ENCODE results near the gene SH3TC1.

DNA sequence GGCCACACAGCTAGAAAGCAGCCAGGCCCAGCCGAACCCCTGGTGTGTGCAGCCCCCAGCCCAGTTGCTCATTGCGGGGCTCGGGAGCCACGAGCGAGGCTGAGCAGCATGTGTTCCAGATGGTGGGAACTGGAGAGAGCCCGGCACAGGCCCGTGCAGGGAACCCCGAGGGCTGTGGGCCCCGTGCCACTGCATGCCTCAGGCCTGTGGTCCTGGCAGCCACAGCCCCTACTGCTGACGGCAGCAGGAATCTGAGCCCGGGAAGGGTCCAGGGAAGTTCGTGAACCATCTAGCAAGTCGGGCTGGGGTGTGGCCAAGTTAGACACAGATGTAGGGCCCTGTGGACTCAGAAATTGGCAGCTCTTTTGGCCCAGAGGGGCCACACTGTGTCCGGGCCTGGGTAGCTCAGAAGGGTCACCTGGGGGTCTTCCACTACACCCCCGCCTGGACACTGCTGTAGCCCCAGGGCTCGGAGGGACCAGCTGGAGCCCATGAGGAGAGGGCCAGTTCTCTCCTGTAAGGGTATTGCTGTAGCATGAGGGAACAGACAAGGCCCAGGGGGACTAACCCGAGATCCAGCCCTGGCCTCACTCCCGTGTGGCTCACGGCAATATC lies 82.5 kb downstream of the SH3TC1 start:
- TF ChIP-seq POLR2AphosphoS5 (IDR thresholded peaks at IDR 0.05; ENCODE audit: insufficient read depth in 1 of 2, low read depth in 1 of 2) (peak; percentile 20 to 86), POLR2A (IDR thresholded peaks at IDR 0.05) (no peak)
- TF ChIP-seq, protein P1, sequence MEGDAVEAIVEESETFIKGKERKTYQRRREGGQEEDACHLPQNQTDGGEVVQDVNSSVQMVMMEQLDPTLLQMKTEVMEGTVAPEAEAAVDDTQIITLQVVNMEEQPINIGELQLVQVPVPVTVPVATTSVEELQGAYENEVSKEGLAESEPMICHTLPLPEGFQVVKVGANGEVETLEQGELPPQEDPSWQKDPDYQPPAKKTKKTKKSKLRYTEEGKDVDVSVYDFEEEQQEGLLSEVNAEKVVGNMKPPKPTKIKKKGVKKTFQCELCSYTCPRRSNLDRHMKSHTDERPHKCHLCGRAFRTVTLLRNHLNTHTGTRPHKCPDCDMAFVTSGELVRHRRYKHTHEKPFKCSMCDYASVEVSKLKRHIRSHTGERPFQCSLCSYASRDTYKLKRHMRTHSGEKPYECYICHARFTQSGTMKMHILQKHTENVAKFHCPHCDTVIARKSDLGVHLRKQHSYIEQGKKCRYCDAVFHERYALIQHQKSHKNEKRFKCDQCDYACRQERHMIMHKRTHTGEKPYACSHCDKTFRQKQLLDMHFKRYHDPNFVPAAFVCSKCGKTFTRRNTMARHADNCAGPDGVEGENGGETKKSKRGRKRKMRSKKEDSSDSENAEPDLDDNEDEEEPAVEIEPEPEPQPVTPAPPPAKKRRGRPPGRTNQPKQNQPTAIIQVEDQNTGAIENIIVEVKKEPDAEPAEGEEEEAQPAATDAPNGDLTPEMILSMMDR (IDR thresholded peaks at IDR 0.05) = no peak

All from vagina (tissue), 2 donors.